K562 (cell line): Measurements from ENCODE around the gene LY6G6F. TPM values are rescaled to one million over a fixed set of nuclear protein-coding genes. Genes with fewer than 3 reads are reported as not detected.

Experiments used
- CAMTA2 ChIP-seq: fragments of 250-450 bp; sonication (Bioruptor Pico); conservative IDR thresholded peaks from 2 replicates; pipeline ENCODE4 v1.5.1; 2022
- MCM2 ChIP-seq: fragments of 450-650 bp; IDR thresholded peaks from 2 replicates; pipeline ENCODE4 v1.6.1; 2017; ENCODE audit warnings: low read depth, mild to moderate bottlenecking
- SPI1 ChIP-seq: IDR thresholded peaks from 2 replicates; pipeline ENCODE4 v1.6.1; 2011; ENCODE audit warnings: low read depth, low read length, control low read depth, borderline replicate concordance
- U2AF2 ChIP-seq: fragments of 200-400 bp; formaldehyde crosslinking; optimal IDR thresholded peaks from 2 replicates; pipeline ENCODE3; 2017; ENCODE audit warnings: low read depth, mild to moderate bottlenecking, low read length
- ZNF699 ChIP-seq: fragments of 250-450 bp; sonication (Bioruptor Pico); IDR thresholded peaks from 2 replicates; pipeline ENCODE4 v1.8.0; 2021; ENCODE audit warnings: mild to moderate bottlenecking, moderate library complexity; ENCODE audit not compliant: insufficient replicate concordance
- polyA plus RNA-seq, 8 experiments: library from polyadenylated mRNA; depleted of rRNA in 4 of 8; stranded (reverse) in 5 of 8; unstranded in 3 of 8; fragments of >200 nt; fragmentation: Nextera tagmentation in 2 of 8; fragmentation: Illumina TruSeq in 1 of 8; extraction: Ambion mirVana in 2 of 8; extraction: Trizol in 1 of 8; gene quantifications; 2 replicates each; pipeline versions ENCODE4 v1.2.1 to v1.2.3, GENCODE V29; 2011 to 2014; ENCODE audit warnings: inconsistent platforms in 1 of 8, missing spikeins in 1 of 8
- total RNA-seq, 7 experiments: library from RNA; depleted of rRNA in 6 of 7; stranded (reverse); fragments of >200 nt in 6 of 7; fragmentation: Illumina TruSeq in 2 of 7; extraction: Trizol in 2 of 7; gene quantifications; 2 replicates each; pipeline versions ENCODE4 v1.2.1 to v1.2.3, GENCODE V29; 2011 to 2021; ENCODE audit warnings: low replicate concordance in 1 of 7
- TF ChIP-seq, protein P1 (sequence below): fragments of 200-800 bp; sonication (Bioruptor generic); IDR thresholded peaks from 2 replicates; pipeline ENCODE4 v1.6.1; 2017; ENCODE audit warnings: missing genetic modification characterization, missing compliant biosample characterization
- TF ChIP-seq, protein P2 (sequence below): fragments of 450-650 bp; IDR thresholded peaks from 2 replicates; pipeline ENCODE4 v1.6.1; 2017; ENCODE audit warnings: antibody characterized with exemption, mild to moderate bottlenecking
- TF ChIP-seq, protein P3 (sequence below): fragments of 200-800 bp; sonication (Bioruptor generic); IDR thresholded peaks from 2 replicates; pipeline ENCODE4 v1.6.1; 2017; ENCODE audit warnings: missing genetic modification characterization, missing compliant biosample characterization
- TF ChIP-seq, protein P4 (sequence below): fragments of 250-450 bp; sonication (Bioruptor Pico); IDR thresholded peaks from 2 replicates; pipeline ENCODE4 v1.5.0; 2020; ENCODE audit warnings: mild to moderate bottlenecking
- TF ChIP-seq, protein P5 (sequence below): fragments of 450-650 bp; IDR thresholded peaks from 2 replicates; pipeline ENCODE4 v1.6.1; 2018; ENCODE audit warnings: mild to moderate bottlenecking, low read depth; ENCODE audit not compliant: partially characterized antibody
- TF ChIP-seq, protein P6 (sequence below), 2 experiments: fragments of 150-350 bp in 1 of 2; IDR thresholded peaks; 2 replicates each; pipeline ENCODE4 v1.6.1; 2012 to 2016; ENCODE audit warnings: low read depth in 2 of 2, low read length in 2 of 2, mild to moderate bottlenecking in 1 of 2, moderate library complexity in 1 of 2

Gene LY6G6F
- total and polyA plus RNA-seq, 9 of the 15 experiments (the other 6 are each of a cell fraction or from before 2014, with no cell fraction given): 0.14 to 0.50 (median 0.28) TPM; not detected in 2

DNA sequence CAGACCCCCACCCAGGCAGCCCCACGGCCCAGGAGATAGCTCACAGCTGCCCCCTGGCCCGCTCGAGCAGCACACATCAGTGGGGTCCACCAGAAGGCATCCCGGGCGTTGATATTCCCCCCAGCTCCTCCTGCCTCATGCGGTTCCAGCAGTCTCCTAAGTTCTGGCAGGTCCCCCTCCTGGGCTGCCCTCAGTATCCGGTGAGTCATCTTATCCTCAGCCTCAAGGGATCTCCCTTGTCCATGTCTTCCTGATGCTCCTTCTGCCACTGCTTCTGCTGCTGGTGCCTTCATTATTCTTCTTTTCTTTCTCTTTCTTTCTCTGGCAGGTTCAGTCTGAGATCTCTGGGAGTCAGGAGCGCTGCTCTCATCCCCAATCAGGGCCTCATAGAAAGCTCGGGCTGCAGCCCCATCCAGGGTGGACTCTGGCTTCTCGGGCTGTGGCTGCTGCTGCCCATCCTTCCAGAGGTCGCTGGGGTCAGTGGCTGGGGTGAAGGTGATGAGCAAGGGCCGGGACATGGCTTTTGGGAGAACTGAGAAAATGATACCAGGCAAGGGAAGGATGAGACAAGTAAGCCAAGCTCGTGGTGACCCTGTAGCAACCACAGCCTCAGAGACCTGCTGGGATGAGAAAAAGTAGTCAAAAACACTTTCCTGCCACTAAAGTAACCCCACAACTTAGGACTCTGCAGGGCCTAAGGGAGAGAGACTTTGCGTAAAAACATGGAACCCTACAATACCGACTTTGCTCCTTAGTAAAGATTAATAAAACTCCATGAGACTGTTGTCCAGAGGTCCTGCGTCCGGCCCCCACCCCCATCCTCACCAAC lies 42.5 kb upstream of the LY6G6F start (continued):
- TF ChIP-seq, protein P1, sequence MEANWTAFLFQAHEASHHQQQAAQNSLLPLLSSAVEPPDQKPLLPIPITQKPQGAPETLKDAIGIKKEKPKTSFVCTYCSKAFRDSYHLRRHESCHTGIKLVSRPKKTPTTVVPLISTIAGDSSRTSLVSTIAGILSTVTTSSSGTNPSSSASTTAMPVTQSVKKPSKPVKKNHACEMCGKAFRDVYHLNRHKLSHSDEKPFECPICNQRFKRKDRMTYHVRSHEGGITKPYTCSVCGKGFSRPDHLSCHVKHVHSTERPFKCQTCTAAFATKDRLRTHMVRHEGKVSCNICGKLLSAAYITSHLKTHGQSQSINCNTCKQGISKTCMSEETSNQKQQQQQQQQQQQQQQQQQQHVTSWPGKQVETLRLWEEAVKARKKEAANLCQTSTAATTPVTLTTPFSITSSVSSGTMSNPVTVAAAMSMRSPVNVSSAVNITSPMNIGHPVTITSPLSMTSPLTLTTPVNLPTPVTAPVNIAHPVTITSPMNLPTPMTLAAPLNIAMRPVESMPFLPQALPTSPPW: no peak
- TF ChIP-seq, protein P2, sequence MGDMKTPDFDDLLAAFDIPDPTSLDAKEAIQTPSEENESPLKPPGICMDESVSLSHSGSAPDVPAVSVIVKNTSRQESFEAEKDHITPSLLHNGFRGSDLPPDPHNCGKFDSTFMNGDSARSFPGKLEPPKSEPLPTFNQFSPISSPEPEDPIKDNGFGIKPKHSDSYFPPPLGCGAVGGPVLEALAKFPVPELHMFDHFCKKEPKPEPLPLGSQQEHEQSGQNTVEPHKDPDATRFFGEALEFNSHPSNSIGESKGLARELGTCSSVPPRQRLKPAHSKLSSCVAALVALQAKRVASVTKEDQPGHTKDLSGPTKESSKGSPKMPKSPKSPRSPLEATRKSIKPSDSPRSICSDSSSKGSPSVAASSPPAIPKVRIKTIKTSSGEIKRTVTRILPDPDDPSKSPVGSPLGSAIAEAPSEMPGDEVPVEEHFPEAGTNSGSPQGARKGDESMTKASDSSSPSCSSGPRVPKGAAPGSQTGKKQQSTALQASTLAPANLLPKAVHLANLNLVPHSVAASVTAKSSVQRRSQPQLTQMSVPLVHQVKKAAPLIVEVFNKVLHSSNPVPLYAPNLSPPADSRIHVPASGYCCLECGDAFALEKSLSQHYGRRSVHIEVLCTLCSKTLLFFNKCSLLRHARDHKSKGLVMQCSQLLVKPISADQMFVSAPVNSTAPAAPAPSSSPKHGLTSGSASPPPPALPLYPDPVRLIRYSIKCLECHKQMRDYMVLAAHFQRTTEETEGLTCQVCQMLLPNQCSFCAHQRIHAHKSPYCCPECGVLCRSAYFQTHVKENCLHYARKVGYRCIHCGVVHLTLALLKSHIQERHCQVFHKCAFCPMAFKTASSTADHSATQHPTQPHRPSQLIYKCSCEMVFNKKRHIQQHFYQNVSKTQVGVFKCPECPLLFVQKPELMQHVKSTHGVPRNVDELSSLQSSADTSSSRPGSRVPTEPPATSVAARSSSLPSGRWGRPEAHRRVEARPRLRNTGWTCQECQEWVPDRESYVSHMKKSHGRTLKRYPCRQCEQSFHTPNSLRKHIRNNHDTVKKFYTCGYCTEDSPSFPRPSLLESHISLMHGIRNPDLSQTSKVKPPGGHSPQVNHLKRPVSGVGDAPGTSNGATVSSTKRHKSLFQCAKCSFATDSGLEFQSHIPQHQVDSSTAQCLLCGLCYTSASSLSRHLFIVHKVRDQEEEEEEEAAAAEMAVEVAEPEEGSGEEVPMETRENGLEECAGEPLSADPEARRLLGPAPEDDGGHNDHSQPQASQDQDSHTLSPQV: no peak
- TF ChIP-seq CAMTA2 (CRISPR knock-in tag) (no peak), SPI1 (no peak), U2AF2 (no peak), MCM2 (no peak), ZNF699 (no peak)
- TF ChIP-seq, protein P3, sequence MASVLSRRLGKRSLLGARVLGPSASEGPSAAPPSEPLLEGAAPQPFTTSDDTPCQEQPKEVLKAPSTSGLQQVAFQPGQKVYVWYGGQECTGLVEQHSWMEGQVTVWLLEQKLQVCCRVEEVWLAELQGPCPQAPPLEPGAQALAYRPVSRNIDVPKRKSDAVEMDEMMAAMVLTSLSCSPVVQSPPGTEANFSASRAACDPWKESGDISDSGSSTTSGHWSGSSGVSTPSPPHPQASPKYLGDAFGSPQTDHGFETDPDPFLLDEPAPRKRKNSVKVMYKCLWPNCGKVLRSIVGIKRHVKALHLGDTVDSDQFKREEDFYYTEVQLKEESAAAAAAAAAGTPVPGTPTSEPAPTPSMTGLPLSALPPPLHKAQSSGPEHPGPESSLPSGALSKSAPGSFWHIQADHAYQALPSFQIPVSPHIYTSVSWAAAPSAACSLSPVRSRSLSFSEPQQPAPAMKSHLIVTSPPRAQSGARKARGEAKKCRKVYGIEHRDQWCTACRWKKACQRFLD (CRISPR knock-in tag): no peak
- TF ChIP-seq, protein P4, sequence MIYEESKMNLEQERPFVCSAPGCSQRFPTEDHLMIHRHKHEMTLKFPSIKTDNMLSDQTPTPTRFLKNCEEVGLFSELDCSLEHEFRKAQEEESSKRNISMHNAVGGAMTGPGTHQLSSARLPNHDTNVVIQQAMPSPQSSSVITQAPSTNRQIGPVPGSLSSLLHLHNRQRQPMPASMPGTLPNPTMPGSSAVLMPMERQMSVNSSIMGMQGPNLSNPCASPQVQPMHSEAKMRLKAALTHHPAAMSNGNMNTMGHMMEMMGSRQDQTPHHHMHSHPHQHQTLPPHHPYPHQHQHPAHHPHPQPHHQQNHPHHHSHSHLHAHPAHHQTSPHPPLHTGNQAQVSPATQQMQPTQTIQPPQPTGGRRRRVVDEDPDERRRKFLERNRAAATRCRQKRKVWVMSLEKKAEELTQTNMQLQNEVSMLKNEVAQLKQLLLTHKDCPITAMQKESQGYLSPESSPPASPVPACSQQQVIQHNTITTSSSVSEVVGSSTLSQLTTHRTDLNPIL (CRISPR knock-in tag): no peak
- TF ChIP-seq, protein P5, sequence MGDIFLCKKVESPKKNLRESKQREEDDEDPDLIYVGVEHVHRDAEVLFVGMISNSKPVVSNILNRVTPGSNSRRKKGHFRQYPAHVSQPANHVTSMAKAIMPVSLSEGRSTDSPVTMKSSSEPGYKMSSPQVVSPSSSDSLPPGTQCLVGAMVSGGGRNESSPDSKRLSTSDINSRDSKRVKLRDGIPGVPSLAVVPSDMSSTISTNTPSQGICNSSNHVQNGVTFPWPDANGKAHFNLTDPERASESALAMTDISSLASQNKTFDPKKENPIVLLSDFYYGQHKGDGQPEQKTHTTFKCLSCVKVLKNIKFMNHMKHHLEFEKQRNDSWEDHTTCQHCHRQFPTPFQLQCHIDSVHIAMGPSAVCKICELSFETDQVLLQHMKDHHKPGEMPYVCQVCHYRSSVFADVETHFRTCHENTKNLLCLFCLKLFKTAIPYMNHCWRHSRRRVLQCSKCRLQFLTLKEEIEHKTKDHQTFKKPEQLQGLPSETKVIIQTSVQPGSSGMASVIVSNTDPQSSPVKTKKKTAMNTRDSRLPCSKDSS: no peak
- TF ChIP-seq, protein P6, sequence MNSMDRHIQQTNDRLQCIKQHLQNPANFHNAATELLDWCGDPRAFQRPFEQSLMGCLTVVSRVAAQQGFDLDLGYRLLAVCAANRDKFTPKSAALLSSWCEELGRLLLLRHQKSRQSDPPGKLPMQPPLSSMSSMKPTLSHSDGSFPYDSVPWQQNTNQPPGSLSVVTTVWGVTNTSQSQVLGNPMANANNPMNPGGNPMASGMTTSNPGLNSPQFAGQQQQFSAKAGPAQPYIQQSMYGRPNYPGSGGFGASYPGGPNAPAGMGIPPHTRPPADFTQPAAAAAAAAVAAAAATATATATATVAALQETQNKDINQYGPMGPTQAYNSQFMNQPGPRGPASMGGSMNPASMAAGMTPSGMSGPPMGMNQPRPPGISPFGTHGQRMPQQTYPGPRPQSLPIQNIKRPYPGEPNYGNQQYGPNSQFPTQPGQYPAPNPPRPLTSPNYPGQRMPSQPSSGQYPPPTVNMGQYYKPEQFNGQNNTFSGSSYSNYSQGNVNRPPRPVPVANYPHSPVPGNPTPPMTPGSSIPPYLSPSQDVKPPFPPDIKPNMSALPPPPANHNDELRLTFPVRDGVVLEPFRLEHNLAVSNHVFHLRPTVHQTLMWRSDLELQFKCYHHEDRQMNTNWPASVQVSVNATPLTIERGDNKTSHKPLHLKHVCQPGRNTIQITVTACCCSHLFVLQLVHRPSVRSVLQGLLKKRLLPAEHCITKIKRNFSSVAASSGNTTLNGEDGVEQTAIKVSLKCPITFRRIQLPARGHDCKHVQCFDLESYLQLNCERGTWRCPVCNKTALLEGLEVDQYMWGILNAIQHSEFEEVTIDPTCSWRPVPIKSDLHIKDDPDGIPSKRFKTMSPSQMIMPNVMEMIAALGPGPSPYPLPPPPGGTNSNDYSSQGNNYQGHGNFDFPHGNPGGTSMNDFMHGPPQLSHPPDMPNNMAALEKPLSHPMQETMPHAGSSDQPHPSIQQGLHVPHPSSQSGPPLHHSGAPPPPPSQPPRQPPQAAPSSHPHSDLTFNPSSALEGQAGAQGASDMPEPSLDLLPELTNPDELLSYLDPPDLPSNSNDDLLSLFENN (IDR thresholded peaks at IDR 0.05; ENCODE audit: low read depth in 2 of 2, low read length in 2 of 2): peak in 1 of 2 experiments; percentile 27; a peak in 1 of 4 replicates
